PFSK-1 (cell line): Measurements from ENCODE around the gene LTBP1.

ENCODE experiments used
- FOXP2 ChIP-seq: optimal IDR thresholded peaks from 2 replicates; pipeline ENCODE3; 2011; ENCODE audit warnings: borderline replicate concordance, control low read depth, inconsistent platforms; ENCODE audit not compliant: insufficient read depth; ENCODE audit errors: extremely low read length, extremely low read depth
- POLR2AphosphoS5 ChIP-seq: IDR thresholded peaks from 2 replicates; pipeline ENCODE4 v1.6.1; 2012; ENCODE audit warnings: low read depth, mild to moderate bottlenecking, control low read depth, low read length, moderate library complexity
- SIN3A ChIP-seq: IDR thresholded peaks from 2 replicates; pipeline ENCODE4 v1.6.1; 2012; ENCODE audit warnings: mild to moderate bottlenecking, low read length, moderate library complexity, borderline replicate concordance; ENCODE audit not compliant: insufficient read depth
- TAF1 ChIP-seq: IDR thresholded peaks from 2 replicates; pipeline ENCODE4 v1.6.1; 2012; ENCODE audit warnings: low read length, control low read depth, borderline replicate concordance; ENCODE audit not compliant: insufficient read depth

DNA sequence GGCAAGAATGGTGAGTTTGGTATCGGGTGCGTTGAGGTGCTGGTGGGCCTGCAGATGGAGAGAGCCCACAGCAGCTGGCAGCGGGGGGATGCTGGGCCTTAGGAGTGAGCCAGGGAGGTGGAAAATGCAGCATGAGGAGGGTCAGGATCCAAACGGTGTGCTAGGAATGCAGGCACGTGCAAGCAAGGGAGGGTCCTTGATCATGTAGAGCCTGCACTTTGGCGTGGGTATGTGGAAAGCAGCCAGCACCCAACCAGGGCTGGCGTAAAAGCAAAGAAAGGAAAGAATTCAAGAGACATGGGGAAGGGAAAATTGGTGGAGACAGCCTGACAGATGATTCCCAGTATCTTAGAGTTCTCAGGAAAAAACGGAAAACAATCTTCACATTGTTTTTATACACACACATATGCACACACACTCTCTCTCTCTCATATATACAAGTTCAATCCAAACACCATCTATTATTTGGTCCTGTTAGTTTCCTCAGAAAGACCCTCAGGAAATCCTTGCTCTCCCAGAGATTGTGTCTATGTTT, 46.3 kb downstream of the LTBP1 start:
- TF ChIP-seq SIN3A: no peak
- TF ChIP-seq TAF1: no peak
- TF ChIP-seq POLR2AphosphoS5: no peak
- no peak for TF ChIP-seq FOXP2
